Muscle of arm (tissue), 12 donors: ENCODE results near the gene ARHGAP1. TPM values are rescaled to one million over a fixed set of nuclear protein-coding genes. Genes with fewer than 3 reads are reported as not detected.
"Not testable (repeated sequence)": the region's sequence is repeated elsewhere in the genome, so short reads cannot be mapped to it uniquely, and the experiment has no call there.

Experiments used
- DNase-seq: peaks from one replicate; pipeline ENCODE4 v3.0.0-alpha.2; 2013
- polyA plus RNA-seq, 12 donors: library from polyadenylated mRNA; unstranded; fragments of 120-200 nt; gene quantifications; one replicate each; pipeline ENCODE4 v1.2.1, GENCODE V29; 2013; ENCODE audit not compliant: insufficient read length in 12 of 12

The ARHGAP1 gene
- polyA plus RNA-seq, 12 donors = 30.1 to 60.0 (median 37.7) TPM; not detected in 1

- peak; percentile 36 for DNase-seq
Measured at GRCh38 chr11:46675288-46675851, 25.0 kb downstream of the ARHGAP1 start.

GRCh38 chr11:46674463-46675287, 25.7 kb downstream of the ARHGAP1 start:
- DNase-seq = peak; percentile 51

GRCh38 chr11:46673713-46674462, 26.5 kb downstream of the ARHGAP1 start:
- no peak for DNase-seq

- no peak for DNase-seq
Measured at GRCh38 chr11:46672381-46672839, 28.0 kb downstream of the ARHGAP1 start.

- no peak for DNase-seq
Measured at GRCh38 chr11:46671958-46672315, 28.5 kb downstream of the ARHGAP1 start.

GRCh38 chr11:46670521-46670920, 29.9 kb downstream of the ARHGAP1 start:
- not testable (repeated sequence) for DNase-seq

- DNase-seq = no peak
Measured at GRCh38 chr11:46669711-46670139, 30.7 kb downstream of the ARHGAP1 start.

- DNase-seq = no peak
Measured at GRCh38 chr11:46668480-46669085, 31.8 kb downstream of the ARHGAP1 start.

- DNase-seq = no peak
Measured at GRCh38 chr11:46667043-46667481, 33.4 kb downstream of the ARHGAP1 start.

- DNase-seq = no peak
Measured at GRCh38 chr11:46666516-46666915, 33.9 kb downstream of the ARHGAP1 start.

GRCh38 chr11:46665356-46665755, 35.1 kb downstream of the ARHGAP1 start:
- DNase-seq = no peak

GRCh38 chr11:46664612-46665011, 35.8 kb downstream of the ARHGAP1 start:
- no peak for DNase-seq

GRCh38 chr11:46663277-46663940, 37.0 kb downstream of the ARHGAP1 start:
- DNase-seq = no peak

- no peak for DNase-seq
Measured at GRCh38 chr11:46662366-46662765, 38.1 kb downstream of the ARHGAP1 start.

GRCh38 chr11:46661836-46662235, 38.6 kb downstream of the ARHGAP1 start:
- no peak for DNase-seq

- DNase-seq = no peak
Measured at GRCh38 chr11:46659908-46660307, 40.5 kb downstream of the ARHGAP1 start.

- no peak for DNase-seq
Measured at GRCh38 chr11:46658259-46658658, 42.2 kb downstream of the ARHGAP1 start.

- DNase-seq = no peak
Measured at GRCh38 chr11:46657186-46657585, 43.2 kb downstream of the ARHGAP1 start.

- no peak for DNase-seq
Measured at GRCh38 chr11:46655631-46656030, 44.8 kb downstream of the ARHGAP1 start.

- DNase-seq = peak; percentile 54
Measured at GRCh38 chr11:46649180-46649738, 51.2 kb downstream of the ARHGAP1 start.

- no peak for DNase-seq
Measured at GRCh38 chr11:46643986-46644385, 56.4 kb downstream of the ARHGAP1 start.
